ENCODE measurements around the gene NPY2R. TPM values are rescaled to one million over a fixed set of nuclear protein-coding genes. Genes with fewer than 3 reads are reported as not detected.

NPY2R gene, protein sequence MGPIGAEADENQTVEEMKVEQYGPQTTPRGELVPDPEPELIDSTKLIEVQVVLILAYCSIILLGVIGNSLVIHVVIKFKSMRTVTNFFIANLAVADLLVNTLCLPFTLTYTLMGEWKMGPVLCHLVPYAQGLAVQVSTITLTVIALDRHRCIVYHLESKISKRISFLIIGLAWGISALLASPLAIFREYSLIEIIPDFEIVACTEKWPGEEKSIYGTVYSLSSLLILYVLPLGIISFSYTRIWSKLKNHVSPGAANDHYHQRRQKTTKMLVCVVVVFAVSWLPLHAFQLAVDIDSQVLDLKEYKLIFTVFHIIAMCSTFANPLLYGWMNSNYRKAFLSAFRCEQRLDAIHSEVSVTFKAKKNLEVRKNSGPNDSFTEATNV
- total RNA-seq (2014; rRNA removed; shearing (Covaris generic)): 0.04 TPM in 1 of 2 replicates, not detected in the other

DNA sequence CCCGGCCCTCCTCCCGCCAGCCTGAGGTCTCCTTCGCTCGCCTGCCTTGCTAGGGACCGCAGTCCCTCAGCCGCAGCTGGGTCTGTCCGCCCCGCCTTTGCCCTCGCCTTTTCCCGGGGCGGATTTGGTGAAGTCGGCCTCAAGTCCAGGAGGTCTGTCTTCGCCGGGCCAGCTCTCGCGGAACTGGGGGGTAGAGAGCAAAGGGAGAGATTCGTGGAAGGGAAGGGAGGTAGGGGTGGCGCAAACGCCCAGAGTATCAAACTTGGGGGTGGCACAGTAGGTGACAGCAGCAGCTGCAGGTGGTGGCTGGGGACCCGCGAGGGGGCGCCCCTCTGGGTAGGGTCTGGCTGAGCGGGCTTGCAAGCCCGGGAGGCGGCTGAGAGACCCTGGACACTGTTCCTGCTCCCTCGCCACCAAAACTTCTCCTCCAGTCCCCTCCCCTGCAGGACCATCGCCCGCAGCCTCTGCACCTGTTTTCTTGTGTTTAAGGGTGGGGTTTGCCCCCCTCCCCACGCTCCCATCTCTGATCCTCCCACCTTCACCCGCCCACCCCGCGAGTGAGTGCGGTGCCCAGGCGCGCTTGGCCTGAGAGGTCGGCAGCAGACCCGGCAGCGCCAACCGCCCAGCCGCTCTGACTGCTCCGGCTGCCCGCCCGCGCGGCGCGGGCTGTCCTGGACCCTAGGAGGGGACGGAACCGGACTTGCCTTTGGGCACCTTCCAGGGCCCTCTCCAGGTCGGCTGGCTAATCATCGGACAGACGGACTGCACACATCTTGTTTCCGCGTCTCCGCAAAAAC, at the start of gene NPY2R:
Gene NPY2R, plus strand, starts transcription at position 379 of the 797 bp plus-strand sequence. CDS start 5,304 bp downstream, outside the sequence.
- DNase-seq: peak; percentile 64
- Histone ChIP-seq H3K36me3 (replicated peaks; ENCODE audit: control insufficient read depth, insufficient read depth, low read length) (no peaks in the 10 kb centered on the region), H3K27me3 (ENCODE audit: control insufficient read depth, insufficient read depth, low read length) (peaks cover 33% of the 10 kb centered on the region), H3K4me3 (ENCODE audit: insufficient read depth, low read depth, low read length) (peak within 1 kb of the TSS; percentile 48)

DNA sequence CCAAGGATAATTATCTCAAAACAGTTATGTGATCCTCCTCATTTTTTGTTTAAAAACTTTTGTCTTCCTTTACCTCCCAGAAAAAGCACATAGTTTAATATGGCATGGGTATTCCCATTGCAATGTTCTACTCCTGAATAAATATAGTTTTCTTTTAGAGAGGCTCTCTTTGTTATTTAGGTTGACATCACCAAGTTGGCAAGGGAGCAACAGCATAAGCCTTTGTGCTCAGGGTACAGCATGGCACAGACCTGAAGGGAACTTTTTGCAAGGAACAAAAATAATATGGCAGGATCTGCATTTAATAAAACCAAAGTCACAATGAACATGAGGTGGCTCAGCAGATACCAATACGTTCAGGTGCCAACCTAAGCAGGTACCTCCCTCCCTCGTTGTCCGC, 47.1 kb upstream of the NPY2R start:
- Histone ChIP-seq H3K36me3 (replicated peaks; ENCODE audit: control insufficient read depth, insufficient read depth, low read length) (no peaks in the 10 kb centered on the region), H3K4me3 (ENCODE audit: insufficient read depth, low read depth, low read length) (no peak overlapping the region), H3K27me3 (ENCODE audit: control insufficient read depth, insufficient read depth, low read length) (no peaks in the 10 kb centered on the region)
- DNase-seq: no peak

DNA sequence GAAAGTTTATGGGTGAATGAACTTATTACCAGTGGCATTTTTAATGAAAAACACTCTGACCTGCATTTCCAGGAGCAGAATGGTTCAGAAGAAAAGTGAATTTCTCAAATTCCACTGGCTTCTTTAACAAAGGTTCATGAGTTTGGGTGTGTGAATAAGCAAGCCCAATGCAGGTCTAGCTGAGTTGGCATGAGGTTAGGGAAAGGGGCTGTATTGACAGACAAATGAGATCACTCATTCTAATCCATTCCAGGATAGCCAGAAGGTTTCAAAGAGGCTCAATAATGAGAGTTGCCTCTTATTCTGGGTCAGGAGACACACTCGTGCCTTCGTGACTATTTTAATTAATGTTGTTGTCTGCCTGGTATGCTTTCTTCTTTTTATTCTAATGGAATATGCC, 43.7 kb upstream of the NPY2R start:
- Histone ChIP-seq H3K4me3 (ENCODE audit: insufficient read depth, low read depth, low read length) (no peak overlapping the region), H3K27me3 (ENCODE audit: control insufficient read depth, insufficient read depth, low read length) (no peaks in the 10 kb centered on the region), H3K36me3 (replicated peaks; ENCODE audit: control insufficient read depth, insufficient read depth, low read length) (no peaks in the 10 kb centered on the region)
- DNase-seq: no peak

DNA sequence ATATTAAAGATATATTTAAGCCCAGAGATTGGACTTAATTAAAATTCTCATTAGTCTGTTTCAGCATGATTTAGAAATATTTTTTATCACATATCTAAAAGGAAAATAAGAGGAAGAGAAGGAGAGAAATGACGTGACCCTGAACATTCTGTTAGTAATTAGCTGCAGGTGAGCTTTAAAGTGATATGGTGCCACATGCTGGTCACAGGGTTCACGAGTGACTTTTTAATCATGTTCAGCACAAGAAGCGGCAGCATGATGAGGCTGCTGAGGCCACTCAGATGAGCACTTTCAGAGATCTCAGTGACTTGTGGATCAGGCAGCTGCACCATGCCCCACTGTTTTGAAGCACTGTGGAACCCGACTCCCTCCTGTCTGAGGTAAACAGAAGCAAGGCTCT, 37.9 kb upstream of the NPY2R start:
- no peak for DNase-seq
- Histone ChIP-seq H3K27me3 (ENCODE audit: control insufficient read depth, insufficient read depth, low read length) (no peaks in the 10 kb centered on the region), H3K36me3 (replicated peaks; ENCODE audit: control insufficient read depth, insufficient read depth, low read length) (no peaks in the 10 kb centered on the region), H3K4me3 (ENCODE audit: insufficient read depth, low read depth, low read length) (no peak overlapping the region)

DNA sequence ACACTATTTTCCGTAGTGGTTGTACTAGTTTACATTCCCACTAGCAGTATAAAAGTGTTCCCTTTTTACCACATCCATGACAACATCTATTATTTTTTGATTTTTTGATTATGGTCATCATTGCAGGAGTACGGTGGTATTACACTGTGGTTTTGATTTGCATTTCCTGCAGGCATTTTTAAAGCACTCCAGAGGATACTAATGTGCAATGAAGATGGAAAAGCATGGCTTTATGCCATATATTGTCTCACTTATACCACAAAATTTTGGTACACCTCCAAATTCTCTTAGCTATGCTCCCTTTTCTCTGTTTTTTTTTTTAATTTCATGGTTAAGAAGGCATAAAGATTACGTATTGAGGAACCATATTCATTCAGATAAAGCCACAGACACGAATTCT, 35.1 kb upstream of the NPY2R start:
- H3K4me3 ChIP-seq (ENCODE audit: insufficient read depth, low read depth, low read length): no peak overlapping the region
- H3K36me3 ChIP-seq (replicated peaks; ENCODE audit: control insufficient read depth, insufficient read depth, low read length): no peaks in the 10 kb centered on the region
- no peaks in the 10 kb centered on the region for H3K27me3 ChIP-seq (ENCODE audit: control insufficient read depth, insufficient read depth, low read length)
- DNase-seq: no peak

DNA sequence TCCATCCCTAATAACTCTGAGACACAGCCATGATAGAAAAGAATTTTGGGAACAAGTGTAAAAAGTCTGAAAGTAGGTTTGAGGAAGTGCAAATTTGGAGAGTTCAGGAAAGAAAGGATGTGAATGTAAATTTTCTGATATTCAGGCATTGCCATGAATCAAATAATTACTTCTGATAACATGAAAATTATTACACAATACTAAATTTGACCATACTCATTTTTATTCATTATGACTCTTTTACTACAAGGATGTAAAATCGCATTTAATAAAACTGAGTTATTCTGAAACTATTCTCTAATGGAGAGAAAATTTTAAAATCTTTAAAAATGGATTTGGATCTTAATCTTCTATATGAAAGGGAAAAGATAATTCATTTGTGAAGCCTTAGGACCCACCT, 33.8 kb upstream of the NPY2R start:
- H3K27me3 ChIP-seq (ENCODE audit: control insufficient read depth, insufficient read depth, low read length): no peaks in the 10 kb centered on the region
- H3K4me3 ChIP-seq (ENCODE audit: insufficient read depth, low read depth, low read length): no peak overlapping the region
- H3K36me3 ChIP-seq (replicated peaks; ENCODE audit: control insufficient read depth, insufficient read depth, low read length): no peaks in the 10 kb centered on the region
- DNase-seq: no peak

DNA sequence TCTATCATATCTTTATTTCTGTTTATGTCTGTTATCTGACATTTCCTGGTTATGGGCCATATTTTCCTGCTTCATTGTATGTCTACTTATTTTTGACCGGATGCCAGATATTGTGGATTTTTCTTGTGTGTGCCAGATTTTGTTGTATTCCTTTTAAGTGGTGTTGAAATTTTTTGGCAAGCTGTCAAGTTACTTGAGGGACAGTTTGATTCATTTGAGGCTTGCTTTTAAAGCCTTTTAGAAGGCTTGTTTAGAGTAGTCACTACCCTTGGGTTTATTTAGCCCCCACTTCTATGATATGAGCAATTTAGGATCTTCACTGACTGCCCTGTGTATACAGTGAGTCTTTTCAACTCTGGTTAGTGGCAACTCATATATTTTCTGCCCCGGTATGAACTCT, 29.2 kb upstream of the NPY2R start:
- Histone ChIP-seq H3K27me3 (ENCODE audit: control insufficient read depth, insufficient read depth, low read length) (no peaks in the 10 kb centered on the region), H3K4me3 (ENCODE audit: insufficient read depth, low read depth, low read length) (no peak overlapping the region), H3K36me3 (replicated peaks; ENCODE audit: control insufficient read depth, insufficient read depth, low read length) (no peaks in the 10 kb centered on the region)
- no peak for DNase-seq

DNA sequence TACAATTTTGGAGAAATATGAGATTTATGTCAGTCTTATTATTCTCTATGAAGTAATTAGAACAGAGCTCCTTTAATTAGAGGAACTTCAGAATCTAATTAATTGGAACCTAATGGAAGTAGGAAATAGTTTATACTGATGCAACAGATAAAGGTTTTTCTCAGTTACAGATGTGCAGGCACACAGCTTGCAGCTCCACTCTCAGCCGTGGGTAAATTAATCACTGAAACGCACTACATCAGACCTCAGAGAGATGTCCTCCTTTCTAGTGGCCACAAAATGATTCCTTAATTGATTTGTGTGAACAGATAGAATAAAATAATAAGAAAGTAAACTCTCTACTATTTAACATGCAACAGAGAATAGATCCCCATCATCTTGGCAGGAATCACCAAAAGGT, 21.5 kb upstream of the NPY2R start:
- DNase-seq: no peak
- no peaks in the 10 kb centered on the region for H3K27me3 ChIP-seq (ENCODE audit: control insufficient read depth, insufficient read depth, low read length)
- no peaks in the 10 kb centered on the region for H3K36me3 ChIP-seq (replicated peaks; ENCODE audit: control insufficient read depth, insufficient read depth, low read length)
- no peak overlapping the region for H3K4me3 ChIP-seq (ENCODE audit: insufficient read depth, low read depth, low read length)

DNA sequence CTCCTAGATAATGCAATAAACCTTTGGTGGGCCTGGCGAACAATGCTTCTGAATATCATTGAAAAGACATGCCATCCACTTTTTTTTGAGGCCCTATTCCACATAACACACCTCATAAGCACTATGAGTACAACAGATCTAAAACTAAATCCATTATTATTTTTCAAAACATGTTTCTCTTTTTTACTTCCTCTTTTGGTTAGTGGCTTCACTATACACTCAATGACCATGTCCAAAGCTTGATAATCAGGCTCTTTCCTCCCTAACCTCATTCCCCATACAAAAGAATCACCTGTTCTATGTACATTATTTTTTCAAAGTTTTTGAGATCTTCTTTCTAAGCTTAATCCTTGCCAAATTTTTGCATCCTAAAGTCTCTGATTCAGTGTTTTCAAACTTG, 20.4 kb upstream of the NPY2R start:
- Histone ChIP-seq H3K4me3 (ENCODE audit: insufficient read depth, low read depth, low read length) (no peak overlapping the region), H3K27me3 (ENCODE audit: control insufficient read depth, insufficient read depth, low read length) (no peaks in the 10 kb centered on the region), H3K36me3 (replicated peaks; ENCODE audit: control insufficient read depth, insufficient read depth, low read length) (no peaks in the 10 kb centered on the region)
- DNase-seq: no peak

DNA sequence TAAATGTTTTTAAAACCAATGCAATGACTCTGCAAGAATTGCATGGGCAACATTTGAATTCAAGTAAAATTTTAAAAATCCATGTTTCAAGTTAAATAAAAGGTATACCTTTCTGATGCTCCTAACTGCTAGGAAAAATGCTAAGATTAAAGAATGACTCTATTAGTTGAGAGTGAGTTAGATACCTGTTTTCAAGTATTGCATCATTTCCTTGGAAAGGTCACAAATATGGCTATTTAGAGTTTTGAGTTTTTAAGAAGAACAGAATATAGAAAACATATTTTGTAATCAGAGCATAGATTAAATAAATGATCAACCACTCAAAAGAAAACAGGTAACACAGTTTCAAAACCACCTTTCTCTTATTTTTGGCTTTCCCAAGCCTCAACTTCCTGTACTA, 18.3 kb upstream of the NPY2R start:
- no peaks in the 10 kb centered on the region for H3K36me3 ChIP-seq (replicated peaks; ENCODE audit: control insufficient read depth, insufficient read depth, low read length)
- H3K4me3 ChIP-seq (ENCODE audit: insufficient read depth, low read depth, low read length): no peak overlapping the region
- no peaks in the 10 kb centered on the region for H3K27me3 ChIP-seq (ENCODE audit: control insufficient read depth, insufficient read depth, low read length)
- DNase-seq: no peak

DNA sequence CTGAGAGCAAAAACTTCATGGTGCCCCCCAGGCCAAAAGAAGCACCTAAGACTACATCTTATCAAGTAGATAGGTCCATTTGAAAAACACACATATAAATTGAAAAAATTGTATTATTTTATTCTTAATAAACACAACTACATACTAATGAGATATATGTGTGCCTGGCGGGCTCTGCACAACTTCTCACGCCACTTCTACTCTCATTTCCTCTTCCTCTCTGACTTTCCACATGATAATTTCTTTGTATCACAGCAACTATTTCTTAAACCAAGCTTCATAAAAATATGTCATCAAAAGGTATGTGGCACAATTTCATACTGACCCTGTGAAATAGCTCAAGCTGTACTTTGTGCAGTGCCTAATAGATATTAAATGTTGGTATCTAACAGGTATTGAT, 10.7 kb upstream of the NPY2R start:
- DNase-seq: no peak
- Histone ChIP-seq H3K4me3 (ENCODE audit: insufficient read depth, low read depth, low read length) (no peak overlapping the region), H3K27me3 (ENCODE audit: control insufficient read depth, insufficient read depth, low read length) (no peaks in the 10 kb centered on the region), H3K36me3 (replicated peaks; ENCODE audit: control insufficient read depth, insufficient read depth, low read length) (no peaks in the 10 kb centered on the region)

DNA sequence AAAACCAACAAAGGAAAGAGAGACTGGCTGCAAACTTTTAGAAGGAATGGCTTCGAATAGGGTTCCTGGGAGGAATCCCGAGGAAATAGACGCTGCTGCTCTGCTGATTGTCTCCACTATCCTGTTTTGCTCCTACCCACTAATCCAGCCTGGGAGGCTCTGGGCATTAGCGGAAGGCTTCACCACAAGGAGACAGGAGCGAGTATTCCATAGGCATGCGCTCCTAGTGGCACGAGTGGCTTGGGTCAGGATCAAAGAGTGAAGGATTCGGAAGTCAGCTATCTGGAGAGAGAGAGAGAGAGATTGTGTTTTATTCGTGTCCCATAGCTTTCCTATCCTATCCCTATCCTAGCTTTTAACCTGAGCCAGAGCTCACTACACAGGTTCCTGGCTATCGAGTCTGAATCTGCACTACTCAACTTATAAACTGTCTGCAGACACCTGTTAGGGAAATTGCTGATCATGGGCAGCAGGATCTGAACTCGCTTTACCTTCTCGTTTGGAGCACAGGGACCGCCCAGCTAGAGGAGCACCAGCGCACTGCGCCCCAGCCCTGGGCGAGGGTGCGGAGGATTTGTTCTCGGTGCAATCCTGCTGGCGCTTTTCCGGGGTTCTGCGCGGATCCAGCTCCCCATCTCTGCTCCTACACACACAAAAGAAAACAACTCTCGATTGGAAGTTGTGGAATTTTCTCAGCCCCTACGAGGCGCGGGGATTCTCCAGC, 740 bp upstream of the NPY2R start:
- peak; percentile 48 for DNase-seq
- Histone ChIP-seq H3K36me3 (replicated peaks; ENCODE audit: control insufficient read depth, insufficient read depth, low read length) (no peaks in the 10 kb centered on the region), H3K27me3 (ENCODE audit: control insufficient read depth, insufficient read depth, low read length) (peaks cover 33% of the 10 kb centered on the region)

DNA sequence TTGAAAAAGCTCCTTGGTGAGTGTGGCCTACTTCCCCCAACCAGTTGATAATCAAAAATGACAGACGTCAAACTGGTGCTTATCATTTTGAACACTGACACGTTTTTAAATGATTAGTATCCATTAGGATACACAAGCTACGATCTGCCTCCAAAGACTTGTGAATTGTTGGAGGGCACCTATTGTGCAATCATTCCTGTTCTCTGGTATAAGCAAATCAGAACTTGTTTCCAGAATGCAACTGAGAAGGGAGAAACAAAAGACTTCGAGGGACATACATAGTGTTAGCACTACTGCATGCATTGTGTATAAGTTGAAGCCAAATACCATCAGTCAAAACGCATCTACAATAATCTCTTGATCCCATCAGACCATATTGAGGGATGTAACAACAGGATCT, 11.6 kb downstream of the NPY2R start:
- no peaks in the 10 kb centered on the region for H3K27me3 ChIP-seq (ENCODE audit: control insufficient read depth, insufficient read depth, low read length)
- no peak for DNase-seq

More for the DNA sequence above, 740 bp upstream of the NPY2R start:
- peak overlapping the region; percentile 48 for H3K4me3 ChIP-seq (ENCODE audit: insufficient read depth, low read depth, low read length)

DNA sequence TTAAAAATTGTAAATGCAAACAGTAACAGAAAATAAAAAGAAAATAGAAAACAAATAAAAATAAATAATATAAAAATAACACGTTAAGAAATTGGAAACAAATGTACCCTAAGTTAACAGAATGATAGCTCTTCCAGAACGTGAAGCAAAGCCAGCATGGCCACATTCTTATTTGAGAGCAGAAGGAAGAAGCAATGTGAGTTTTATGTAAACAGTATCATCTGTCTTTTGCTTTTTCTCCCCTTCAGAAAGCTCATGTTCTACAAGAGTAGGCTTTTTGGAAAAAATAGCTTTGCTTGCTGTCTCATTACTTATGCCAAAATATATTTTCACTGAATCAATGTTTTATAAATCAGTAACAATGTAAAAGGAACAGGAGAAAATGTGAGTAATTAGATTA, 18.7 kb downstream of the NPY2R start:
- Histone ChIP-seq H3K4me3 (ENCODE audit: insufficient read depth, low read depth, low read length) (no peak overlapping the region), H3K27me3 (ENCODE audit: control insufficient read depth, insufficient read depth, low read length) (no peaks in the 10 kb centered on the region), H3K36me3 (replicated peaks; ENCODE audit: control insufficient read depth, insufficient read depth, low read length) (no peaks in the 10 kb centered on the region)
- DNase-seq: no peak

More for the DNA sequence above, 11.6 kb downstream of the NPY2R start:
- Histone ChIP-seq H3K36me3 (replicated peaks; ENCODE audit: control insufficient read depth, insufficient read depth, low read length) (no peaks in the 10 kb centered on the region), H3K4me3 (ENCODE audit: insufficient read depth, low read depth, low read length) (no peak overlapping the region)

All from H7 (cell line).